ENCODE measurements around the gene SBF2. TPM values are rescaled to one million over a fixed set of nuclear protein-coding genes. Genes with fewer than 3 reads are reported as not detected.

The SBF2 gene
- total and polyA plus RNA-seq, 2 of the 13 experiments (the other 11 are each of a cell fraction or from before 2014, with no cell fraction given), result 24.0 to 45.8 TPM

DNA sequence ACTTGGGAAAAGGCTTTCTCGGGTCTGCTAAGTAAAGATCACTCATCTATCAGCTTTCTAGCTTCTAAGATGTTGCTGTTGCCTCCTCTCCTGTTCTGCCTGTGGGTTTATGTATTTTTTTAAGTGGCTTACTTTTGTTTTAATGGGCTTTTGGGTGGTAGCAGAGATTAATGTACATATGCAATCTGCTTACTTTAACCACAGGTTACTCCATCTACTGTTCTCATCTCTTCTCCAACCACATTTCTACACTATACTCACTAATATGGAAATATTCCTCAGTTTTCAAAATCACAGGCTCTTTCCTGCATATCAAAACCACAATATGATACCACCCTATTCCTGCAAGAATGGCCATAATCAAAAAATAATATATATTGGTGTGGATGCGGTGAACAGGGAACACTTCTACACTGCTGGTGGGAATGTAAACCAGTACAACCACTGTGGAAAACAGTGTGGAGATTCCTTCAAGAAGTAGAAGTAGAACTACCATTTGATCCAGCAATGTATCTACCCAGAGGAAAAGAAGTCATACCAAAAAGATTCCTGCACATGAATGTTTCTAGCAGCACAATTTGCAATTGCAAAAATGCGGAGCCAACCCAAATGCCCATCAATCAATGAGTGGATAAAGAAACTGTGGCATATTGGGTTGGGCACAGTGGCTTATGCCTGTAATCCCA lies 341.4 kb downstream of the SBF2 start:
- Histone ChIP-seq H3K79me2 (ENCODE audit: insufficient read depth, low read length) (no peaks in the 10 kb centered on the region), H3K27ac (ENCODE audit: extremely low read length, insufficient read depth, low read length) (no peak overlapping the region), H2AFZ (ENCODE audit: low read length) (no peak overlapping the region), H4K20me1 (ENCODE audit: insufficient read depth, low read length) (no peaks in the 10 kb centered on the region), H3K27me3 (ENCODE audit: control insufficient read depth in 1 of 2, insufficient read depth in 2 of 2, low read length in 2 of 2) (no peaks in the 10 kb centered on the region), H3K4me1 (ENCODE audit: insufficient read depth, low read length) (peaks cover 18% of the 10 kb centered on the region), H3K9me3 (ENCODE audit: low read length) (no peaks in the 10 kb centered on the region), H3K9ac (ENCODE audit: insufficient read depth, low read depth, low read length) (no peak overlapping the region), H3K36me3 (replicated peaks in 1 of 2; ENCODE audit: control insufficient read depth in 1 of 2, insufficient read depth in 2 of 2, low read length in 2 of 2) (0 out of 5 replicates have a peak, but pooled peaks cover 0 to under 1% of the 10 kb centered on the region in 2 experiments), H3K4me2 (ENCODE audit: low read depth, low read length) (no peak overlapping the region), H3K4me3 (replicated peaks in 1 of 3; ENCODE audit: insufficient read depth in 1 of 3, low read depth in 2 of 3, low read length in 3 of 3) (no peak overlapping the region)
- no peak for FAIRE-seq
- no TSS peak for BruUV-seq (replicated peaks)
- in situ Hi-C loops (cut with HindIII; ENCODE audit: extremely low pct_ligation_motif_present, low pct_unique_long_range_greater_than_20kb) (no loop called here), intact Hi-C loops (cut with micrococcal nuclease; ENCODE audit: unreplicated experiment) (no loop called here)
- no peak for DNase-seq (ENCODE audit: low spot score)
- WGBS (ENCODE audit: low lambda C conversion rate), result 97% methylated on average over 3 of the region's 3 CpGs
- CTCF ChIA-PET (ENCODE audit: low intra/inter-chr PET ratio, low total read pairs), result no interaction called here
- POLR2A ChIA-PET, result no interaction called here
- TF ChIP-seq ZNF430 (CRISPR knock-in tag; IDR thresholded peaks at IDR 0.05) (no peak), SMYD3 (CRISPR knock-in tag; IDR thresholded peaks at IDR 0.05) (no peak), CBFB (CRISPR knock-in tag; IDR thresholded peaks at IDR 0.05) (no peak), ATF6 (CRISPR knock-in tag; conservative IDR thresholded peaks at IDR 0.05) (no peak), KLF13 (CRISPR knock-in tag; IDR thresholded peaks at IDR 0.05) (no peak), ZBTB39 (CRISPR knock-in tag; IDR thresholded peaks at IDR 0.05) (no peak), ZBTB34 (CRISPR knock-in tag; IDR thresholded peaks at IDR 0.05) (no peak), TGIF2 (CRISPR knock-in tag; IDR thresholded peaks at IDR 0.05) (no peak)
- TF ChIP-seq, protein P1, sequence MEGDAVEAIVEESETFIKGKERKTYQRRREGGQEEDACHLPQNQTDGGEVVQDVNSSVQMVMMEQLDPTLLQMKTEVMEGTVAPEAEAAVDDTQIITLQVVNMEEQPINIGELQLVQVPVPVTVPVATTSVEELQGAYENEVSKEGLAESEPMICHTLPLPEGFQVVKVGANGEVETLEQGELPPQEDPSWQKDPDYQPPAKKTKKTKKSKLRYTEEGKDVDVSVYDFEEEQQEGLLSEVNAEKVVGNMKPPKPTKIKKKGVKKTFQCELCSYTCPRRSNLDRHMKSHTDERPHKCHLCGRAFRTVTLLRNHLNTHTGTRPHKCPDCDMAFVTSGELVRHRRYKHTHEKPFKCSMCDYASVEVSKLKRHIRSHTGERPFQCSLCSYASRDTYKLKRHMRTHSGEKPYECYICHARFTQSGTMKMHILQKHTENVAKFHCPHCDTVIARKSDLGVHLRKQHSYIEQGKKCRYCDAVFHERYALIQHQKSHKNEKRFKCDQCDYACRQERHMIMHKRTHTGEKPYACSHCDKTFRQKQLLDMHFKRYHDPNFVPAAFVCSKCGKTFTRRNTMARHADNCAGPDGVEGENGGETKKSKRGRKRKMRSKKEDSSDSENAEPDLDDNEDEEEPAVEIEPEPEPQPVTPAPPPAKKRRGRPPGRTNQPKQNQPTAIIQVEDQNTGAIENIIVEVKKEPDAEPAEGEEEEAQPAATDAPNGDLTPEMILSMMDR (CRISPR knock-in tag; IDR thresholded peaks at IDR 0.05), result no peak
- no peak for ATAC-seq
